Endothelial cell of umbilical vein (primary cell): ENCODE measurements around the gene CYBA.

Experiments used
- EZH2 ChIP-seq: IDR thresholded peaks from 2 replicates; pipeline ENCODE4 v1.6.1; 2012; ENCODE audit warnings: borderline replicate concordance, low read depth, mild to moderate bottlenecking, moderate library complexity, low read length, inconsistent platforms; ENCODE audit not compliant: severe bottlenecking
- FOS ChIP-seq: IDR thresholded peaks from 2 replicates; pipeline ENCODE4 v1.6.1; 2011; ENCODE audit warnings: mild to moderate bottlenecking, low read length, moderate library complexity, borderline replicate concordance; ENCODE audit not compliant: insufficient read depth
- GATA2 ChIP-seq: IDR thresholded peaks from 2 replicates; pipeline ENCODE4 v1.7.0; 2011; ENCODE audit warnings: low read depth, mild to moderate bottlenecking, moderate library complexity, mixed read lengths, low read length; ENCODE audit not compliant: insufficient read length, insufficient read depth
- JUN ChIP-seq: IDR thresholded peaks from 2 replicates; pipeline ENCODE4 v1.6.1; 2011; ENCODE audit warnings: borderline replicate concordance, low read depth; ENCODE audit not compliant: insufficient read length, insufficient read depth
- MYC ChIP-seq: IDR thresholded peaks from one replicate; pipeline ENCODE4 v1.6.1; 2011; ENCODE audit warnings: mild to moderate bottlenecking, low read depth, low read length
- POLR2A ChIP-seq: IDR thresholded peaks from 2 replicates; pipeline ENCODE4 v1.6.1; 2012; ENCODE audit warnings: low read depth, mild to moderate bottlenecking, control low read depth, low read length
- POLR2AphosphoS5 ChIP-seq: IDR thresholded peaks from 2 replicates; pipeline ENCODE4 v1.6.1; 2012; ENCODE audit warnings: low read depth, mild to moderate bottlenecking, control low read depth, low read length, moderate library complexity; ENCODE audit not compliant: insufficient read depth
- TF ChIP-seq, protein P1 (sequence below), 2 donors: IDR thresholded peaks; 1 replicate in 1 of 2; 2 replicates in 1 of 2; pipeline ENCODE4 v1.5.1; 2011; ENCODE audit warnings: low read length in 2 of 2, mild to moderate bottlenecking in 2 of 2, moderate library complexity in 2 of 2, control low read depth in 1 of 2, inconsistent platforms in 1 of 2, low read depth in 1 of 2; ENCODE audit not compliant: insufficient read depth in 1 of 2; ENCODE audit errors: extremely low read depth in 1 of 2
- TF ChIP-seq, protein P2 (sequence below): IDR thresholded peaks from 2 replicates; pipeline ENCODE4 v1.6.1; 2011; ENCODE audit not compliant: insufficient read depth, insufficient read length

DNA sequence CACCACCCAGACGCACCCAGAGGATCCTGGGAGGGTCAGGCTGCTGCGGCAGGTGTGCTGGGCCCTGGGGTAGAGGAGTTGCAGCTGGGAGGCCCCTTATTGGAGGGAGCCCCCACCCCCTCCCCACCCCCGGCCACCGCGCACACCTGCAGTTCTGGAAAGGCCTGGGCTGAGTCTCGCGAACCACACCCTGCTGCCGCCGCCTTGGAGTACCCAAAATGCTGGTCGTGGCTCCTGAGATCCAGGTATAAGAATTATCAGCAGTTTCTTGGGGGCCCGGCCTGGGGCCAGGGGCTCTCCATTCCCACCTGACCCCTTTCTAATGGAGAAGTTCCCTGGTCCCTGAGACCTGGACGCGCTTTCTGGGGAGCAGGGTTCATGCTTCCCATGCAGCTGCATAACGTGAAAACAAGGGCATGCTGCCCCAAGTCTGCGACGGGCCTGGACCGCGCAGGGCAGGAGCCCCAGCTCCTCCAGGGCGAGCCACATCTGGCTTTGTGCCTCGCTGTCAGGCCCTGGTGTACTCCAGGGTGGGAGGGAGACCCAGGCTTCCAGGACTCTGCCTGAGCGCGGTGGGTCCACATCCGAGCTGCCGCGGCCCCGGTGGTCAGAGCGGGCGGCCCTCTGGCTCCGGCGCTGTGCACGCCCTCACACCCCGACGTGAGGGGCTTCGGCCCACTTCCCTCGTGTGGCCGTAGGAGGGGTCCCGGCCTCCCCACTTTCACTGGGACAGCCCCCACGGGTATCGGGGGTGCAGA, 42.7 kb upstream of the CYBA start:
- TF ChIP-seq, protein P1, sequence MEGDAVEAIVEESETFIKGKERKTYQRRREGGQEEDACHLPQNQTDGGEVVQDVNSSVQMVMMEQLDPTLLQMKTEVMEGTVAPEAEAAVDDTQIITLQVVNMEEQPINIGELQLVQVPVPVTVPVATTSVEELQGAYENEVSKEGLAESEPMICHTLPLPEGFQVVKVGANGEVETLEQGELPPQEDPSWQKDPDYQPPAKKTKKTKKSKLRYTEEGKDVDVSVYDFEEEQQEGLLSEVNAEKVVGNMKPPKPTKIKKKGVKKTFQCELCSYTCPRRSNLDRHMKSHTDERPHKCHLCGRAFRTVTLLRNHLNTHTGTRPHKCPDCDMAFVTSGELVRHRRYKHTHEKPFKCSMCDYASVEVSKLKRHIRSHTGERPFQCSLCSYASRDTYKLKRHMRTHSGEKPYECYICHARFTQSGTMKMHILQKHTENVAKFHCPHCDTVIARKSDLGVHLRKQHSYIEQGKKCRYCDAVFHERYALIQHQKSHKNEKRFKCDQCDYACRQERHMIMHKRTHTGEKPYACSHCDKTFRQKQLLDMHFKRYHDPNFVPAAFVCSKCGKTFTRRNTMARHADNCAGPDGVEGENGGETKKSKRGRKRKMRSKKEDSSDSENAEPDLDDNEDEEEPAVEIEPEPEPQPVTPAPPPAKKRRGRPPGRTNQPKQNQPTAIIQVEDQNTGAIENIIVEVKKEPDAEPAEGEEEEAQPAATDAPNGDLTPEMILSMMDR (IDR thresholded peaks at IDR 0.05; ENCODE audit: extremely low read depth in 1 of 2, insufficient read depth in 1 of 2, low read depth in 1 of 2, low read length in 2 of 2) = no peak
- no peak for TF ChIP-seq POLR2AphosphoS5
- TF ChIP-seq, protein P2, sequence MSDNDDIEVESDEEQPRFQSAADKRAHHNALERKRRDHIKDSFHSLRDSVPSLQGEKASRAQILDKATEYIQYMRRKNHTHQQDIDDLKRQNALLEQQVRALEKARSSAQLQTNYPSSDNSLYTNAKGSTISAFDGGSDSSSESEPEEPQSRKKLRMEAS = no peak
- TF ChIP-seq POLR2A = no peak
- no peak for TF ChIP-seq EZH2
- no peak for TF ChIP-seq MYC
- TF ChIP-seq JUN = no peak
- no peak for TF ChIP-seq FOS
- no peak for TF ChIP-seq GATA2
